HepG2 (cell line): ENCODE measurements around the gene PRR19. TPM values are rescaled to one million over a fixed set of nuclear protein-coding genes. Genes with fewer than 3 reads are reported as not detected.
A peak's percentile ranks its signal among the peaks of the same experiment; 100 is the strongest.

Experiments used
- EZH2 ChIP-seq: conservative IDR thresholded peaks from 2 replicates; pipeline ENCODE4 v1.6.1; 2012; ENCODE audit warnings: mild to moderate bottlenecking, low read depth, low read length, moderate library complexity
- JUND ChIP-seq: sonication (generic); formaldehyde crosslinking; IDR thresholded peaks from 2 replicates; pipeline ENCODE4 v1.8.0; 2022; ENCODE audit warnings: mild to moderate bottlenecking, missing genetic modification reagents
- NKX3-1 ChIP-seq: sonication (generic); formaldehyde crosslinking; IDR thresholded peaks from 2 replicates; pipeline ENCODE4 v1.5.0; 2020; ENCODE audit warnings: missing genetic modification reagents
- PRPF4 ChIP-seq: fragments of 200-400 bp; formaldehyde crosslinking; IDR thresholded peaks from 2 replicates; pipeline ENCODE4 v1.6.1; 2016; ENCODE audit warnings: low read length, low read depth; ENCODE audit not compliant: poor library complexity, severe bottlenecking
- SETDB1 ChIP-seq: sonication (generic); formaldehyde crosslinking; IDR thresholded peaks from 2 replicates; pipeline ENCODE4 v1.5.1; 2020; ENCODE audit warnings: missing genetic modification reagents, mild to moderate bottlenecking, borderline replicate concordance
- SIN3A ChIP-seq: IDR thresholded peaks from 2 replicates; pipeline ENCODE4 v1.6.1; 2011; ENCODE audit warnings: low read depth, mild to moderate bottlenecking, control low read depth, low read length, borderline replicate concordance
- TOPORS ChIP-seq: sonication (generic); formaldehyde crosslinking; IDR thresholded peaks from 2 replicates; pipeline ENCODE4 v1.8.0; 2023; ENCODE audit warnings: mild to moderate bottlenecking, missing genetic modification reagents
- ZNF121 ChIP-seq: sonication (generic); formaldehyde crosslinking; IDR thresholded peaks from 2 replicates; pipeline ENCODE4 v1.5.0; 2020; ENCODE audit warnings: mild to moderate bottlenecking, missing genetic modification reagents
- ZNF430 ChIP-seq: sonication (generic); formaldehyde crosslinking; IDR thresholded peaks from 2 replicates; pipeline ENCODE4 v1.9.0; 2021; ENCODE audit warnings: mild to moderate bottlenecking, missing genetic modification reagents
- ZNF777 ChIP-seq: sonication (generic); formaldehyde crosslinking; IDR thresholded peaks from 2 replicates; pipeline ENCODE4 v1.4.0; 2020; ENCODE audit warnings: missing genetic modification reagents
- ZNF788 ChIP-seq: sonication (generic); formaldehyde crosslinking; IDR thresholded peaks from 2 replicates; pipeline ENCODE4 v1.5.0; 2020; ENCODE audit warnings: mild to moderate bottlenecking, missing genetic modification reagents, borderline replicate concordance
- polyA plus RNA-seq, 8 experiments: library from polyadenylated mRNA; depleted of rRNA in 3 of 8; stranded (reverse) in 7 of 8; unstranded in 1 of 8; fragments of >200 nt; fragmentation: Illumina TruSeq in 4 of 8; extraction: Trizol in 4 of 8; gene quantifications; 2 replicates each; pipeline versions ENCODE4 v1.2.1 to v1.2.3, GENCODE V29; 2011 to 2016; ENCODE audit warnings: low read depth in 4 of 8, missing spikeins in 1 of 8, mixed read lengths in 1 of 8; ENCODE audit not compliant: insufficient read depth in 1 of 8
- total RNA-seq, 5 experiments: library from RNA; depleted of rRNA; stranded (reverse); fragments of >200 nt; fragmentation: Illumina TruSeq; extraction: Trizol; gene quantifications; 2 replicates each; pipeline ENCODE4 v1.2.3, GENCODE V29; 2016; ENCODE audit warnings: low read depth in 1 of 5
- TF ChIP-seq, protein P1 (sequence below): sonication (generic); formaldehyde crosslinking; IDR thresholded peaks from 2 replicates; pipeline ENCODE4 v1.5.0; 2020; ENCODE audit warnings: missing genetic modification reagents
- TF ChIP-seq, protein P2 (sequence below): sonication (generic); formaldehyde crosslinking; IDR thresholded peaks from 2 replicates; pipeline ENCODE4 v1.9.0; 2021; ENCODE audit warnings: missing genetic modification reagents, borderline replicate concordance
- TF ChIP-seq, protein P3 (sequence below): sonication (generic); formaldehyde crosslinking; IDR thresholded peaks from 2 replicates; pipeline ENCODE4 v1.5.0; 2020; ENCODE audit warnings: mild to moderate bottlenecking, missing genetic modification reagents, moderate library complexity
- TF ChIP-seq, protein P4 (sequence below): sonication (generic); formaldehyde crosslinking; IDR thresholded peaks from 2 replicates; pipeline ENCODE4 v1.5.0; 2020; ENCODE audit warnings: missing genetic modification reagents, mild to moderate bottlenecking, borderline replicate concordance
- TF ChIP-seq, protein P5 (sequence below): sonication (generic); formaldehyde crosslinking; IDR thresholded peaks from 2 replicates; pipeline ENCODE4 v1.8.1; 2023; ENCODE audit warnings: mild to moderate bottlenecking, missing genetic modification reagents, borderline replicate concordance
- TF ChIP-seq, protein P6 (sequence below): IDR thresholded peaks from 2 replicates; pipeline ENCODE4 v1.6.1; 2018; ENCODE audit warnings: missing genetic modification reagents, mild to moderate bottlenecking, missing compliant biosample characterization
- TF ChIP-seq, protein P7 (sequence below): sonication (generic); formaldehyde crosslinking; IDR thresholded peaks from 2 replicates; pipeline ENCODE4 v1.8.1; 2023; ENCODE audit warnings: missing genetic modification reagents, mild to moderate bottlenecking, borderline replicate concordance

Gene PRR19
- total and polyA plus RNA-seq, 2 of the 13 experiments (the other 11 are each of a cell fraction or from before 2014, with no cell fraction given): 0.21 to 0.33 TPM

DNA sequence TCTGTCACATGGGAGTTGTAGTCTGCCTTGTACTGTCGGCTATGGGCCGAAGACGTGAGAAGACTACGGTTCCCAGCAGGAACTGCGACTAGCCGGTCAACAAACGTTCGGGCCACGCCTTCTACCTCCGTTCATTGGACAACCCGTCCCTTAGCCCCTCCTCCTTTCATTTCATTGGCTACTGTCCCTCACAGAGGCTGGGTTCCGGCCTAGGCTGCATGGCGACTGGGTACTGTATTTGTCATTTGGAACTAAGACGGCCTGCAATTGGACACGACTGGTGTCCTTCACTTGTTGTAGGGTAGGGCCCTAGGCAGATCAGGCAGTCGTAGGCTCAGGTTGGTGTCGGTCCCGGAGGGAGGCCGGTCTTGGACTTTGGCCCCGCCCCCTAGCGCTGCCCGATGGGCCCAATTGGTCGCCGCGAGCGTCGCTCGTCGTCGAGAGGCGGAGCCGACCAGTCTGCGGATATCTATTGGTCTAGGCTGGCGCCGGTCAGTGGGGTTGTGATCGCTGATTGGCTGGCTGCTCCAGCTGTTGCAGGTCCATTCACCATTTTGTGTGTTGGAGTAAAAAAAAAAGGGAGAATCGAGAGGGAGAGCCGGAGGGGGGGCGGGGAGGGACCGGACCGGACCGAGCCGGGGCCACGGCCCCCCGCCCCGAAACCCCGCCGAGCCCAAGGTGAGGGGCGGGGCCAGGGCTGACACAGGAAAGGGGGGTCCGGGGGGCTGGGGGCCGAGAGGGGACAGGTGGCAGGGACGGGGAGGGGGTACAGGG is 33.0 kb upstream of the PRR19 start, which contains the start of gene CIC (continued):
- TF ChIP-seq ZNF430 (CRISPR knock-in tag) (no peak), TOPORS (CRISPR knock-in tag) (no peak), PRPF4 (no peak), JUND (no peak), ZNF777 (CRISPR knock-in tag) (no peak), ZNF788 (CRISPR knock-in tag) (no peak), SETDB1 (CRISPR knock-in tag) (no peak), SIN3A (no peak; the same call in 1 of the 2 replicates), ZNF121 (no peak), NKX3-1 (CRISPR knock-in tag) (no peak), EZH2 (no peak)
- TF ChIP-seq, protein P1, sequence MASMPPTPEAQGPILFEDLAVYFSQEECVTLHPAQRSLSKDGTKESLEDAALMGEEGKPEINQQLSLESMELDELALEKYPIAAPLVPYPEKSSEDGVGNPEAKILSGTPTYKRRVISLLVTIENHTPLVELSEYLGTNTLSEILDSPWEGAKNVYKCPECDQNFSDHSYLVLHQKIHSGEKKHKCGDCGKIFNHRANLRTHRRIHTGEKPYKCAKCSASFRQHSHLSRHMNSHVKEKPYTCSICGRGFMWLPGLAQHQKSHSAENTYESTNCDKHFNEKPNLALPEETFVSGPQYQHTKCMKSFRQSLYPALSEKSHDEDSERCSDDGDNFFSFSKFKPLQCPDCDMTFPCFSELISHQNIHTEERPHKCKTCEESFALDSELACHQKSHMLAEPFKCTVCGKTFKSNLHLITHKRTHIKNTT (CRISPR knock-in tag): 0 out of 2 replicates have a peak, but pooled peaks have one; percentile 93
- TF ChIP-seq, protein P2, sequence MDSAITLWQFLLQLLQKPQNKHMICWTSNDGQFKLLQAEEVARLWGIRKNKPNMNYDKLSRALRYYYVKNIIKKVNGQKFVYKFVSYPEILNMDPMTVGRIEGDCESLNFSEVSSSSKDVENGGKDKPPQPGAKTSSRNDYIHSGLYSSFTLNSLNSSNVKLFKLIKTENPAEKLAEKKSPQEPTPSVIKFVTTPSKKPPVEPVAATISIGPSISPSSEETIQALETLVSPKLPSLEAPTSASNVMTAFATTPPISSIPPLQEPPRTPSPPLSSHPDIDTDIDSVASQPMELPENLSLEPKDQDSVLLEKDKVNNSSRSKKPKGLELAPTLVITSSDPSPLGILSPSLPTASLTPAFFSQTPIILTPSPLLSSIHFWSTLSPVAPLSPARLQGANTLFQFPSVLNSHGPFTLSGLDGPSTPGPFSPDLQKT (CRISPR knock-in tag): no peak
- TF ChIP-seq, protein P3, sequence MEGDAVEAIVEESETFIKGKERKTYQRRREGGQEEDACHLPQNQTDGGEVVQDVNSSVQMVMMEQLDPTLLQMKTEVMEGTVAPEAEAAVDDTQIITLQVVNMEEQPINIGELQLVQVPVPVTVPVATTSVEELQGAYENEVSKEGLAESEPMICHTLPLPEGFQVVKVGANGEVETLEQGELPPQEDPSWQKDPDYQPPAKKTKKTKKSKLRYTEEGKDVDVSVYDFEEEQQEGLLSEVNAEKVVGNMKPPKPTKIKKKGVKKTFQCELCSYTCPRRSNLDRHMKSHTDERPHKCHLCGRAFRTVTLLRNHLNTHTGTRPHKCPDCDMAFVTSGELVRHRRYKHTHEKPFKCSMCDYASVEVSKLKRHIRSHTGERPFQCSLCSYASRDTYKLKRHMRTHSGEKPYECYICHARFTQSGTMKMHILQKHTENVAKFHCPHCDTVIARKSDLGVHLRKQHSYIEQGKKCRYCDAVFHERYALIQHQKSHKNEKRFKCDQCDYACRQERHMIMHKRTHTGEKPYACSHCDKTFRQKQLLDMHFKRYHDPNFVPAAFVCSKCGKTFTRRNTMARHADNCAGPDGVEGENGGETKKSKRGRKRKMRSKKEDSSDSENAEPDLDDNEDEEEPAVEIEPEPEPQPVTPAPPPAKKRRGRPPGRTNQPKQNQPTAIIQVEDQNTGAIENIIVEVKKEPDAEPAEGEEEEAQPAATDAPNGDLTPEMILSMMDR (CRISPR knock-in tag): no peak
- TF ChIP-seq, protein P4, sequence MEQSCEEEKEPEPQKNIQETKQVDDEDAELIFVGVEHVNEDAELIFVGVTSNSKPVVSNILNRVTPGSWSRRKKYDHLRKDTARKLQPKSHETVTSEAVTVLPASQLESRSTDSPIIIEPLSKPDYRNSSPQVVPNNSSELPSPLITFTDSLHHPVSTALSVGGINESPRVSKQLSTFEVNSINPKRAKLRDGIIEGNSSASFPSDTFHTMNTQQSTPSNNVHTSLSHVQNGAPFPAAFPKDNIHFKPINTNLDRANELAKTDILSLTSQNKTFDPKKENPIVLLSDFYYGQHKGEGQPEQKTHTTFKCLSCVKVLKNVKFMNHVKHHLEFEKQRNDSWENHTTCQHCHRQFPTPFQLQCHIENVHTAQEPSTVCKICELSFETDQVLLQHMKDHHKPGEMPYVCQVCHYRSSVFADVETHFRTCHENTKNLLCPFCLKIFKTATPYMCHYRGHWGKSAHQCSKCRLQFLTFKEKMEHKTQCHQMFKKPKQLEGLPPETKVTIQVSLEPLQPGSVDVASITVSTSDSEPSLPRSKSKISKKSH: no peak
- TF ChIP-seq, protein P5, sequence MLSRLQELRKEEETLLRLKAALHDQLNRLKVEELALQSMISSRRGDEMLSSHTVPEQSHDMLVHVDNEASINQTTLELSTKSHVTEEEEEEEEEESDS (CRISPR knock-in tag): no peak
- TF ChIP-seq, protein P6, sequence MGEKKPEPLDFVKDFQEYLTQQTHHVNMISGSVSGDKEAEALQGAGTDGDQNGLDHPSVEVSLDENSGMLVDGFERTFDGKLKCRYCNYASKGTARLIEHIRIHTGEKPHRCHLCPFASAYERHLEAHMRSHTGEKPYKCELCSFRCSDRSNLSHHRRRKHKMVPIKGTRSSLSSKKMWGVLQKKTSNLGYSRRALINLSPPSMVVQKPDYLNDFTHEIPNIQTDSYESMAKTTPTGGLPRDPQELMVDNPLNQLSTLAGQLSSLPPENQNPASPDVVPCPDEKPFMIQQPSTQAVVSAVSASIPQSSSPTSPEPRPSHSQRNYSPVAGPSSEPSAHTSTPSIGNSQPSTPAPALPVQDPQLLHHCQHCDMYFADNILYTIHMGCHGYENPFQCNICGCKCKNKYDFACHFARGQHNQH (CRISPR knock-in tag): no peak
- TF ChIP-seq, protein P7, sequence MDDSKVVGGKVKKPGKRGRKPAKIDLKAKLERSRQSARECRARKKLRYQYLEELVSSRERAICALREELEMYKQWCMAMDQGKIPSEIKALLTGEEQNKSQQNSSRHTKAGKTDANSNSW (CRISPR knock-in tag): no peak
